HepG2 (cell line): ENCODE results near the gene EPB41L4A. TPM values are rescaled to one million over a fixed set of nuclear protein-coding genes. Genes with fewer than 3 reads are reported as not detected.

ENCODE experiments used
- ATAC-seq: fragments of 200-7000 bp; cut with Tn5 transposase; 3 replicates; pipeline ENCODE4 v1.9.1; 2020; ENCODE audit warnings: mild to moderate bottlenecking, moderate library complexity
- BruUV-seq: library from RNA; stranded (reverse); fragments of 400-500 nt; replicated peaks from 2 replicates; lab custom pipeline; 2021; lab: Mats Ljungman, UMichigan
- CTCF ChIA-PET: fragments of 300-600 bp; formaldehyde crosslinking; extraction: SDS; loops from one replicate; lab custom pipeline; 2021; ENCODE audit warnings: low total read pairs, inconsistent platforms, low intra/inter-chr PET ratio; lab: Yijun Ruan, JAX
- POLR2A ChIA-PET: fragments of 350-600 bp; sonication (Branson Sonifier 250); formaldehyde crosslinking; loops from one replicate; lab custom pipeline; 2020; ENCODE audit warnings: antibody characterized with exemption, inconsistent platforms; lab: Yijun Ruan, JAX
- DNase-seq: peaks from one replicate; pipeline ENCODE4 v3.0.0-alpha.2; 2015; ENCODE audit warnings: low spot score
- FAIRE-seq: peaks from 3 replicates; lab custom pipeline; 2011; peaks lifted over from hg19 to GRCh38; lab: Jason Lieb, UNC
- H2AFZ ChIP-seq: one replicate; pipeline ENCODE4 v1.6.1; 2011; ENCODE audit warnings: low read length, inconsistent platforms
- H3K27ac ChIP-seq: fragments of 300-600 bp; 3 replicates; pipeline ENCODE4 v1.8.0; 2011; ENCODE audit warnings: mixed run types, mild to moderate bottlenecking, mixed read lengths, low read length, inconsistent platforms; ENCODE audit not compliant: insufficient read depth; ENCODE audit errors: extremely low read length
- H3K27me3 ChIP-seq, 2 experiments: fragments of 200-600 bp in 1 of 2; 2 replicates in 1 of 2; 3 replicates in 1 of 2; pipeline versions ENCODE4 v1.6.0 to v1.8.0; 2011; ENCODE audit warnings: low read length in 2 of 2, mild to moderate bottlenecking in 2 of 2, moderate library complexity in 2 of 2, inconsistent platforms in 1 of 2; ENCODE audit not compliant: insufficient read depth in 2 of 2, control insufficient read depth in 1 of 2
- H3K36me3 ChIP-seq, 2 experiments: fragments of 200-600 bp in 1 of 2; replicated peaks in 1 of 2; 2 replicates in 1 of 2; 3 replicates in 1 of 2; pipeline versions ENCODE4 v1.5.1 to v1.8.0; 2011; ENCODE audit warnings: low read length in 2 of 2, inconsistent platforms in 1 of 2; ENCODE audit not compliant: insufficient read depth in 2 of 2, control insufficient read depth in 1 of 2
- H3K4me1 ChIP-seq: 2 replicates; pipeline ENCODE4 v1.5.1; 2012; ENCODE audit warnings: low read length, inconsistent platforms; ENCODE audit not compliant: insufficient read depth
- H3K4me2 ChIP-seq: 2 replicates; pipeline ENCODE4 v1.6.0; 2011; ENCODE audit warnings: low read depth, low read length, inconsistent platforms
- H3K4me3 ChIP-seq, 3 experiments: fragments of 200-600 bp in 1 of 3; sonication (generic), shearing (Covaris generic) in 1 of 3; replicated peaks in 1 of 3; 2 replicates each; pipeline ENCODE4 v1.5.1; 2011 to 2016; ENCODE audit warnings: low read length in 3 of 3, inconsistent platforms in 2 of 3, low read depth in 2 of 3, mild to moderate bottlenecking in 2 of 3, control low read depth in 1 of 3, mixed read lengths in 1 of 3; ENCODE audit not compliant: insufficient read depth in 1 of 3
- H3K79me2 ChIP-seq: one replicate; pipeline ENCODE4 v1.6.1; 2011; ENCODE audit warnings: low read length, inconsistent platforms; ENCODE audit not compliant: insufficient read depth
- H3K9ac ChIP-seq: 2 replicates; pipeline ENCODE4 v1.6.0; 2011; ENCODE audit warnings: mild to moderate bottlenecking, low read depth, low read length, inconsistent platforms; ENCODE audit not compliant: insufficient read depth
- H3K9me3 ChIP-seq: 2 replicates; pipeline ENCODE4 v1.5.1; 2012; ENCODE audit warnings: mild to moderate bottlenecking, low read length
- H4K20me1 ChIP-seq: 2 replicates; pipeline ENCODE4 v1.6.0; 2011; ENCODE audit warnings: inconsistent platforms, mild to moderate bottlenecking, low read length, moderate library complexity; ENCODE audit not compliant: insufficient read depth
- ETV5 ChIP-seq: IDR thresholded peaks from 2 replicates; pipeline ENCODE4 v1.6.1; 2018; ENCODE audit warnings: missing biosample characterization, missing genetic modification reagents, inconsistent platforms, borderline replicate concordance
- GTF3A ChIP-seq: sonication (generic); formaldehyde crosslinking; conservative IDR thresholded peaks from 2 replicates; pipeline ENCODE4 v1.4.0; 2020; ENCODE audit warnings: mild to moderate bottlenecking, missing genetic modification reagents
- JDP2 ChIP-seq: sonication (generic); formaldehyde crosslinking; IDR thresholded peaks from 2 replicates; pipeline ENCODE4 v1.8.1; 2022; ENCODE audit warnings: missing genetic modification reagents, borderline replicate concordance
- NCOA2 ChIP-seq: sonication (generic); formaldehyde crosslinking; IDR thresholded peaks from 2 replicates; pipeline ENCODE4 v1.8.0; 2022; ENCODE audit warnings: inconsistent platforms
- RAD51 ChIP-seq: fragments of 450-650 bp; IDR thresholded peaks from 2 replicates; pipeline ENCODE4 v1.6.1; 2016; ENCODE audit warnings: borderline replicate concordance
- RARG ChIP-seq: sonication (generic); formaldehyde crosslinking; IDR thresholded peaks from 2 replicates; pipeline ENCODE4 v1.4.0; 2020; ENCODE audit warnings: low read depth, mild to moderate bottlenecking, missing genetic modification reagents
- REL ChIP-seq: sonication (generic); formaldehyde crosslinking; conservative IDR thresholded peaks from 2 replicates; pipeline ENCODE4 v1.8.0; 2022; ENCODE audit warnings: mild to moderate bottlenecking, missing genetic modification reagents, moderate library complexity
- TERF1 ChIP-seq: sonication (generic); formaldehyde crosslinking; IDR thresholded peaks from 2 replicates; pipeline ENCODE4 v1.8.0; 2022; ENCODE audit warnings: mild to moderate bottlenecking, missing genetic modification reagents, moderate library complexity
- ZNF10 ChIP-seq: sonication (generic); formaldehyde crosslinking; IDR thresholded peaks from 2 replicates; pipeline ENCODE4 v1.4.0; 2020; ENCODE audit warnings: mild to moderate bottlenecking, low read depth, missing genetic modification reagents, borderline replicate concordance
- ZNF180 ChIP-seq: sonication (generic); formaldehyde crosslinking; IDR thresholded peaks from 2 replicates; pipeline ENCODE4 v1.4.0; 2020; ENCODE audit warnings: low read depth, missing genetic modification reagents, borderline replicate concordance
- ZNF644 ChIP-seq: IDR thresholded peaks from 2 replicates; pipeline ENCODE4 v1.6.1; 2016; ENCODE audit warnings: low read depth
- ZNF841 ChIP-seq: sonication (generic); formaldehyde crosslinking; IDR thresholded peaks from 2 replicates; pipeline ENCODE4 v1.8.1; 2023; ENCODE audit warnings: missing genetic modification reagents, borderline replicate concordance
- WGBS: methylation state at CpG from one replicate; pipeline ENCODE4 v1.1.6; 2017; ENCODE audit warnings: low lambda C conversion rate; 5-methylcytosine and 5-hydroxymethylcytosine counted together
- in situ Hi-C: cut with HindIII; loops from 2 replicates; pipeline ENCODE4 v1.10.0; 2017; ENCODE audit warnings: low pct_unique_long_range_greater_than_20kb; ENCODE audit not compliant: extremely low pct_ligation_motif_present
- intact Hi-C: fragments of 100-400 bp; cut with micrococcal nuclease; formaldehyde crosslinking; loops from one replicate; pipeline ENCODE4 v1.10.0; 2022; ENCODE audit not compliant: unreplicated experiment
- polyA plus RNA-seq, 8 experiments: library from polyadenylated mRNA; depleted of rRNA in 3 of 8; stranded (reverse) in 7 of 8; unstranded in 1 of 8; fragments of >200 nt; fragmentation: Illumina TruSeq in 4 of 8; extraction: Trizol in 4 of 8; gene quantifications; 2 replicates each; pipeline versions ENCODE4 v1.2.1 to v1.2.3, GENCODE V29; 2011 to 2016; ENCODE audit warnings: low read depth in 4 of 8, missing spikeins in 1 of 8, mixed read lengths in 1 of 8; ENCODE audit not compliant: insufficient read depth in 1 of 8
- total RNA-seq, 5 experiments: library from RNA; depleted of rRNA; stranded (reverse); fragments of >200 nt; fragmentation: Illumina TruSeq; extraction: Trizol; gene quantifications; 2 replicates each; pipeline ENCODE4 v1.2.3, GENCODE V29; 2016; ENCODE audit warnings: low read depth in 1 of 5
- TF ChIP-seq, protein P1 (sequence below): IDR thresholded peaks from 2 replicates; pipeline ENCODE4 v1.6.1; 2018; ENCODE audit warnings: missing genetic modification reagents, mild to moderate bottlenecking, missing compliant biosample characterization

The EPB41L4A gene
- total and polyA plus RNA-seq, 2 of the 13 experiments (the other 11 are each of a cell fraction or from before 2014, with no cell fraction given): 0.07 TPM; not detected in 1

DNA sequence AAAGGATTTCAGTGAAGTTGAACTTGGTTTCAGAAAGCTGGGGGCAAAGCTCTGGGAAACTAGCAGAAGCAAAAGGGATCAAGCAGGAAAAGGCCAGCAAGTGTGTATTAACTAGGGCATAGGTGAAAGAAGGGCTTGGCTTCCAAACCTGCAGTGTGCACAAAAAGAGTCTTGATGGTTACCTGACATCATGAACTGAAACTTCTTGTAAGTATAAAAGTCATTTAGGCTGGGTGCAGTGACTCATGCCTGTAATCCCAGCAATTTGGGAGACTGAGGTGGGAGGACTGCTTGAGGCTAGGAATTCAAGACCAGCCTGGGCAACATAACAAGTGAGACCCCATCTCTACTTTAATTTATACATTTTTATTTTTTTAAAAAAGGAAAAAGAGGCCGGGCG lies 216.4 kb downstream of the EPB41L4A start (continued):
- TF ChIP-seq ETV5 (CRISPR knock-in tag) (no peak), RAD51 (no peak)

- intact Hi-C loops: no loop called here
- ChIA-PET CTCF (no interaction called here), POLR2A (no interaction called here)
- ATAC-seq: no peak
- Histone ChIP-seq H3K9ac (no peak overlapping the region), H3K27me3 (peaks cover 2 to 19% of the 10 kb centered on the region in 2 experiments; a peak in 3 of 5 replicates), H4K20me1 (no peaks in the 10 kb centered on the region), H2AFZ (no peak overlapping the region), H3K4me2 (no peak overlapping the region), H3K36me3 (no peaks in the 10 kb centered on the region), H3K9me3 (no peaks in the 10 kb centered on the region), H3K4me1 (no peaks in the 10 kb centered on the region), H3K27ac (no peak overlapping the region), H3K79me2 (no peaks in the 10 kb centered on the region), H3K4me3 (no peak overlapping the region)
- TF ChIP-seq ZNF10 (CRISPR knock-in tag): no peak
- no peak for TF ChIP-seq ZNF180 (CRISPR knock-in tag)
- TF ChIP-seq RARG: no peak
- TF ChIP-seq, protein P1, sequence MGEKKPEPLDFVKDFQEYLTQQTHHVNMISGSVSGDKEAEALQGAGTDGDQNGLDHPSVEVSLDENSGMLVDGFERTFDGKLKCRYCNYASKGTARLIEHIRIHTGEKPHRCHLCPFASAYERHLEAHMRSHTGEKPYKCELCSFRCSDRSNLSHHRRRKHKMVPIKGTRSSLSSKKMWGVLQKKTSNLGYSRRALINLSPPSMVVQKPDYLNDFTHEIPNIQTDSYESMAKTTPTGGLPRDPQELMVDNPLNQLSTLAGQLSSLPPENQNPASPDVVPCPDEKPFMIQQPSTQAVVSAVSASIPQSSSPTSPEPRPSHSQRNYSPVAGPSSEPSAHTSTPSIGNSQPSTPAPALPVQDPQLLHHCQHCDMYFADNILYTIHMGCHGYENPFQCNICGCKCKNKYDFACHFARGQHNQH (CRISPR knock-in tag): no peak
- in situ Hi-C loops: no loop called here
- BruUV-seq: no TSS peak
- 0% methylated on average over 3 of the region's 3 CpGs for WGBS
- no peak for DNase-seq
- no peak for FAIRE-seq
These were observed 217.9 kb downstream of the EPB41L4A start for GRCh38 chr5:112201141-112201540.

DNA sequence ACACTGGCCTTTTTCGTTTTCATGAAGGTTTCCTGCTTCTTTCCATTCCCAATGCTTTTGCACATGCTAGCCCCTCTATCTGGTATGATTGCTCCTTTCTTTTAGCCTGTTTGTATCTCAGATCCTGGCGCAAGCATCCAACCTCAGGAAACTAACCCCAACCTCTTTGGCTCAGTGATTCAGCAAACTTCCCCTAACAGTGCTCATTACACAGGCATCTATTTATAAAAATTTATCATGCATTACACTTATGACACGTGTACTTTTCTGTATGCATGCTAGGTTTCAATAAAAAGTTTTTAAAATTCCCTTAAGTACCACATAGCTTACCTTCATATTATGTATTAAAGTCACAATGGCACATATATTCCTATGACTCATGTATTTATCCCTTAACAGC lies 218.9 kb downstream of the EPB41L4A start:
- POLR2A ChIA-PET: no interaction called here
- TF ChIP-seq GTF3A (CRISPR knock-in tag) (no peak), JDP2 (no peak), REL (CRISPR knock-in tag) (no peak), ZNF644 (CRISPR knock-in tag) (no peak), NCOA2 (CRISPR knock-in tag) (no peak), TERF1 (CRISPR knock-in tag) (no peak), ZNF841 (CRISPR knock-in tag) (no peak)
- TF ChIP-seq, all 625 proteins: peak for 0
- Histone ChIP-seq H3K4me1 (no peaks in the 10 kb centered on the region), H4K20me1 (no peaks in the 10 kb centered on the region), H2AFZ (no peak overlapping the region), H3K27ac (no peak overlapping the region), H3K9ac (no peak overlapping the region), H3K4me2 (no peak overlapping the region), H3K9me3 (no peaks in the 10 kb centered on the region), H3K4me3 (no peak overlapping the region), H3K79me2 (no peaks in the 10 kb centered on the region), H3K27me3 (peaks cover 2 to 18% of the 10 kb centered on the region in 2 experiments; a peak in 3 of 5 replicates), H3K36me3 (no peaks in the 10 kb centered on the region)
- in situ Hi-C loops (no loop called here), intact Hi-C loops (no loop called here)
- WGBS: 18% methylated on average over 3 of the region's 3 CpGs
- no TSS peak for BruUV-seq
- CTCF ChIA-PET: no interaction called here
- ATAC-seq: no peak
- no peak for DNase-seq
- FAIRE-seq: no peak
